ENCODE data around the gene FDX1. TPM values are rescaled to one million over a fixed set of nuclear protein-coding genes. Genes with fewer than 3 reads are reported as not detected.
A peak's percentile ranks its signal among the peaks of the same experiment; 100 is the strongest.

FDX1 gene
- total and polyA plus RNA-seq, 2 experiments from 2014 or later, result 42.5 to 45.4 TPM

DNA sequence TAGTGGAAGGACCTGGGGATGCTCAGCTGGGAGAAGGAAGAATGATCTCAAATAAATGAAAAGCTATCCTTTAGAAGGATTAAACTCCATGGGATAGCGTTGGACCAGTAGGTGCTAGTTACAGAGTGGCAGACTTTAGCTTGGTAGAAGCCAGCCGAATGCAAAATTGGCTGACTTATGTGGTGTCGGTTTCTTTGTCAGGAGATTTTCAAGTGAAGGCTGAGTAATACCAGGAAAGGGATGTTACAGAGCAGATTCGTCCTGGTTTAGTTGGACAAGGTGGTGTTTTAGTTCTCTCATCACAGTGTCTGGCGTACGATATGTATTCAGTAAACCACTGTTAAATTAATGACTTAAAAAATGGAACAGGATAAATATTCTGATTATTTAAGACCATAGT lies 26.0 kb downstream of the FDX1 start:
- 96% methylated on average over 6 of the region's 6 CpGs for WGBS (ENCODE audit: low lambda C conversion rate, missing lambda C conversion rate)

GRCh38 chr11:110463153-110463552 lies 33.4 kb downstream of the FDX1 start:
- WGBS (ENCODE audit: low lambda C conversion rate, missing lambda C conversion rate), result 44% methylated on average over 6 of the region's 6 CpGs
- Histone ChIP-seq H4K20me1 (ENCODE audit: insufficient read depth, poor library complexity, severe bottlenecking) (no peaks in the 10 kb centered on the region), H3K4me1 (ENCODE audit: insufficient read depth) (no peaks in the 10 kb centered on the region), H3K4me3 (no peak overlapping the region), H3K4me2 (no peak overlapping the region), H3K9me2 (replicated peaks; ENCODE audit: insufficient read depth) (no peaks in the 10 kb centered on the region), H3K79me2 (no peaks in the 10 kb centered on the region), H3K27ac (no peak overlapping the region), H2AFZ (no peak overlapping the region), H3K36me3 (replicated peaks; ENCODE audit: insufficient read depth, low read depth) (no peaks in the 10 kb centered on the region), H3K9me3 (ENCODE audit: low read depth) (no peaks in the 10 kb centered on the region), H3K27me3 (no peaks in the 10 kb centered on the region)
- peak; percentile 67 for DNase-seq (ENCODE audit: low spot score)
- peak; percentile 69 for TF ChIP-seq CTCF (IDR thresholded peaks at IDR 0.05; ENCODE audit: poor library complexity)
- TF ChIP-seq EZH2phosphoT487 (IDR thresholded peaks at IDR 0.05; ENCODE audit: low read depth, severe bottlenecking, unreplicated experiment), result no peak

More for the DNA sequence above, 26.0 kb downstream of the FDX1 start:
- Histone ChIP-seq H3K79me2 (peaks cover 25% of the 10 kb centered on the region), H3K4me1 (ENCODE audit: insufficient read depth) (no peaks in the 10 kb centered on the region), H3K4me2 (no peak overlapping the region), H2AFZ (no peak overlapping the region), H3K36me3 (replicated peaks; ENCODE audit: insufficient read depth, low read depth) (no peaks in the 10 kb centered on the region), H3K27me3 (no peaks in the 10 kb centered on the region), H4K20me1 (ENCODE audit: insufficient read depth, poor library complexity, severe bottlenecking) (peaks cover 6% of the 10 kb centered on the region), H3K9me3 (ENCODE audit: low read depth) (no peaks in the 10 kb centered on the region), H3K27ac (no peak overlapping the region), H3K4me3 (no peak overlapping the region), H3K9me2 (replicated peaks; ENCODE audit: insufficient read depth) (no peaks in the 10 kb centered on the region)
- no peak for DNase-seq (ENCODE audit: low spot score)
- no peak for TF ChIP-seq EZH2phosphoT487 (IDR thresholded peaks at IDR 0.05; ENCODE audit: low read depth, severe bottlenecking, unreplicated experiment)
- TF ChIP-seq CTCF (IDR thresholded peaks at IDR 0.05; ENCODE audit: poor library complexity), result no peak
- TF ChIP-seq EZH2 (IDR thresholded peaks at IDR 0.05; ENCODE audit: borderline replicate concordance), result no peak

DNA sequence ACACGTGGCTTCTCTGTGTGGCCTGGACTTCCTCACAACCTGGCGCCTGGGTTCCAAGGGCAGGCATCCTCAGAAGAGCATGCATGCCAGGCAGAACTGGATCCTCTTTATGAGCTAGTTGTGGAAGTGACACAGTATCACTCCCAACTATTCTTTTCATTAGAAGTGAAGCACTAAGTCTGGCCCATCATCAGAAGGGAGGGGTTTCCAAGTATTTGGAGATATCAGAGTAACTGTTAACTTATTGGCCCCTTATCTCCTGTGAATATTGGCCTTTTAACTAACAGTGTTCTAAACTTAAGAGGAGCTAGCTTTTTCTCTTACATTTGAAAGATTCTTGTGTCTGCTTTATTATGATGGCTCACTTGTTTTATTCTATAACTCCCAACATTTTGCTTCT lies 35.5 kb downstream of the FDX1 start:
- Histone ChIP-seq H3K9me3 (ENCODE audit: low read depth) (no peaks in the 10 kb centered on the region), H4K20me1 (ENCODE audit: insufficient read depth, poor library complexity, severe bottlenecking) (no peaks in the 10 kb centered on the region), H3K4me1 (ENCODE audit: insufficient read depth) (no peaks in the 10 kb centered on the region), H3K4me2 (no peak overlapping the region), H3K9me2 (replicated peaks; ENCODE audit: insufficient read depth) (no peaks in the 10 kb centered on the region), H3K27ac (no peak overlapping the region), H3K27me3 (no peaks in the 10 kb centered on the region), H2AFZ (no peak overlapping the region), H3K79me2 (no peaks in the 10 kb centered on the region), H3K4me3 (no peak overlapping the region), H3K36me3 (replicated peaks; ENCODE audit: insufficient read depth, low read depth) (no peaks in the 10 kb centered on the region)
- WGBS (ENCODE audit: low lambda C conversion rate, missing lambda C conversion rate), result 88% methylated on average over 2 of the region's 2 CpGs
- DNase-seq (ENCODE audit: low spot score), result no peak
- TF ChIP-seq EZH2phosphoT487 (IDR thresholded peaks at IDR 0.05; ENCODE audit: low read depth, severe bottlenecking, unreplicated experiment), result no peak
- no peak for TF ChIP-seq CTCF (IDR thresholded peaks at IDR 0.05; ENCODE audit: poor library complexity)
- TF ChIP-seq EZH2 (IDR thresholded peaks at IDR 0.05; ENCODE audit: borderline replicate concordance), result no peak

GRCh38 chr11:110467556-110467955 lies 37.8 kb downstream of the FDX1 start:
- Histone ChIP-seq H2AFZ (no peak overlapping the region), H3K79me2 (no peaks in the 10 kb centered on the region), H3K27ac (no peak overlapping the region), H3K4me3 (no peak overlapping the region), H4K20me1 (ENCODE audit: insufficient read depth, poor library complexity, severe bottlenecking) (no peaks in the 10 kb centered on the region), H3K9me2 (replicated peaks; ENCODE audit: insufficient read depth) (no peaks in the 10 kb centered on the region), H3K27me3 (no peaks in the 10 kb centered on the region), H3K4me1 (ENCODE audit: insufficient read depth) (no peaks in the 10 kb centered on the region), H3K9me3 (ENCODE audit: low read depth) (no peaks in the 10 kb centered on the region), H3K4me2 (no peak overlapping the region), H3K36me3 (replicated peaks; ENCODE audit: insufficient read depth, low read depth) (no peaks in the 10 kb centered on the region)
- DNase-seq (ENCODE audit: low spot score), result no peak
- TF ChIP-seq EZH2phosphoT487 (IDR thresholded peaks at IDR 0.05; ENCODE audit: low read depth, severe bottlenecking, unreplicated experiment), result no peak
- TF ChIP-seq CTCF (IDR thresholded peaks at IDR 0.05; ENCODE audit: poor library complexity), result peak; percentile 5
- WGBS (ENCODE audit: low lambda C conversion rate, missing lambda C conversion rate), result 98% methylated on average over 3 of the region's 3 CpGs

Measured in hepatocyte (in vitro differentiated cells).